NCI-H1105 (cell line): ENCODE results near the gene CNTN1.

ENCODE experiments used
- DNase-seq: peaks from one replicate; lab custom pipeline; 2025; lab: John Stamatoyannopoulos, UW

The CNTN1 gene

DNA sequence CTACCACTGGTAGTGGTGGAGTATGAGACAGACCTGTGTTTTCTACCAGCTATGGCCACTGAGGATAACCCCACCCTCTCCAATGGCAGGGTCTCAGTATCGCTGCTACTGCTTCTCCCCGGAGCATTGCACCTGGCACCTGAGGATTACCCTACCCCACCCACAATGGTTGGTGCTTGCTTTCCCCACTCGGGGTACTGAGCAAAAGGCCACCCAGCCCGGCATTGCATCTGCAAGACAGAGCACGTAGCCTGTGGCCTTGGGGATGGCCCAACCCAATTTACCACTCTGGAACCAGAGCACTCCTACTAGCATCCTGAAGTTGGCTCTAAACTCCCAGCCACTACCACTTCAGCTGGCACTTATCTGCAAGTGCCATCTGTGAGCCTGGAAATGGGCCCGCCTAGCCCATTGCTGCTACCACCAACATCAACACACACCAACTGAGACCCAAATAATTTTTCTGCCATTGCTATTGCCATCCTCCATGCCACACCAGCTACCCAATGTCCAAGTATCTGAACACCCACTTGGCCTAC is 145.7 kb downstream of the CNTN1 start:
- DNase-seq = no peak

DNA sequence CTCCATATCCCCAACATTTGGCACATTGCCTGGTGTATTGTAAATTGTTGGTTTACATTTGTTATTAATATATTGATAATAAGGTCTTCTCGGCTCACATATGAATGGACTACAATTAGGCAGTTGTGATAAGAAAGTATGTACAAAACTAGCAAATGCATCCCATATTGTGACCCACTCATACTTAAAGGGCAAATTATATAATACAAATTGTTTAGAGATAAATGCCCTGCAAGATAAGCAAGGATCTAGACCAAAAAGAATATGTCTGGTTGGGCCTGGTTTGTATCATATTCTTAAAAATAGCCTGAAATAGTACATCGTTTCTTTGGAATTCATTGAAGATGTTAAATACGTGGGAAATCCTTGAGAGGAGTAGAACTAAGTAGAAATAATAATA is 151.3 kb downstream of the CNTN1 start:
- DNase-seq = no peak

DNA sequence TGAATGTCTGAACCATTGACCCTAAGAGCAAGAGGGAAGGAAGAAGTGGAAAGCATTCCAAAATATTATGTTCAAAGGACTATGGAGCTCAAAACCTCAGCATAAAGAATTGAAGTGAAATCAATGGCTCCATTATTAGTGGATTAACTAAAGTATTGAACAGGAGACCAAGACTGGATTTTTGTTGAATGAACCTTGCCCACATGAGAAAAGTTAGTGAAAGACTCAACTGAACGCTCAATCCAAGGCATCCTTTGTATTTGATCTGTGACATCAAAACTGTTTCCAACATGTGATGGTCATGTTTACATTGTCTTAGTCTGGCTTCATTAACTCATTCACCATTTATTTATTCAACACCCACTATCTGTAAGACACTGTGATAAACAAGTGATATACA is 161.0 kb downstream of the CNTN1 start:
- no peak for DNase-seq

DNA sequence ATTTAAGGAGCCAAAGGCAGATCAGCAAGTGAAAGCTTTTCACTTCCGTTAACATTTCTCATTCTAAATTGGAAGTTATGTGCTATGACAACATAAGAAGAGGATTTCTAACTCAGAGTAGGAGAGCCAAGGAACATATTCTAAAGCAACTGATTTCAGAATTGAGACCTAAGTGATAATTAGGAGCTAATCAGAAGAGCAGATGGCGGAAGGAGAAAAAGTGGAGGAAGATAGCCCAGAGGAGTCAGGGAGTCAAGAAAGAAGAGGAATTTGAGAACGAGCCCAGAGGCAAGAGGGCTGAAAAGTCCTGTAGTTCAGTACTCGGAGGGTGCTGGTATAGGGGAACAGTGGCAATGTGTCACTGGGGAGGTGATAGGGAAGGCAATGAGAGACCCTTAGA is 162.4 kb downstream of the CNTN1 start:
- no peak for DNase-seq

DNA sequence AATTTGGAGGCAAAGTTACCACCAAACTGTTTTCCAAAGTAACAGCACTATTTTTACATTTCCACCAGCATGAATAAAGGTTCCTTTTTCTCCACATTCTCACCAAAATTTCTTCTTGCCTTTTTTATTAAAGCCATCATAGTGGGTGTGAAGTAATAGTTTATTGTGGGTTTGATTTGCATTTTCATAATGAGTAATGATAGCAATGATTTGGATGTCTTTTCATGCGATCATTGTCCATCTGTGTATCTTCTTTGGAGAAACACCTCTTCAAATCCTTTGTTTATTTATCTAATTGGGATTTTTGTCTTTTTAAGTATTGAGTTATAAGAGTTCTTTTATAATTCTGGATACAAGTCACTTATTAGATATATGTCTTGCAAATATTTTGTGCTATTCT is 172.7 kb downstream of the CNTN1 start:
- no peak for DNase-seq

DNA sequence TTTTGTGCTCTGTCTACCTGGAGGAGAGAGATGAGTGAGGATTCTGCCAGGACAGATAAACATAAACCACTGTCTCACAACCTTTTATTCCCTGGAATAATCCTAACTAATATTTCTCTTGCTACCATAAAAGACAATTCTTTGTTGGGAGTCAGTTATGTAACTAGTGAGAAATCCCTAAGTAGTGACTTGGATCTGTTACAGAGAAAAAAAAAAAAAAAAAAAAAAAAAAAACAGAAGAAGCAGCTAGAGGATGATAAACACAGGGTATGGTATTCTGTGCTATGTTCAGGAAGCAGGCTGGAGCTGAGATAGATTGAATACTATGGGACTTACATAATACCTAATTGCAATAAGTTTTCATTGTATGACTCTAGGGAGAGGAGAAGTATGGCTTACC is 178.7 kb downstream of the CNTN1 start:
- no peak for DNase-seq

DNA sequence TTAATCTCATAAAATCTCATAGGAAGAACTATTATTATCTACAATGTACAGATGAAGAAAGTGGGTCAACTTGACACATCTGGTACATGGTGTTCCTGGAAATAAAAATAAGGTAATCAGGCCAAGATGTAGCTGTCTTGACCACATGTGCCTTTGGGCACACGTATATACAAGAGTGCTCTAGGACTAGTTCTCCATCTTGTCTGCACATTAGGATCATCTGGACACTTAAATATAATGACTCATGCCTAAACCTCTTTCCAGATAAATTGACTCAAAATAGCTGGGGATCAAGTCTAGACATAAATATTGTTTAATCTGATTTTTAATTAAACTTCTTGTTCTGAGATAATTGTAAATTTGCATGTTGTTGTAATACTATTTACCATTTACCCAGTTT is 182.6 kb downstream of the CNTN1 start:
- DNase-seq = no peak

DNA sequence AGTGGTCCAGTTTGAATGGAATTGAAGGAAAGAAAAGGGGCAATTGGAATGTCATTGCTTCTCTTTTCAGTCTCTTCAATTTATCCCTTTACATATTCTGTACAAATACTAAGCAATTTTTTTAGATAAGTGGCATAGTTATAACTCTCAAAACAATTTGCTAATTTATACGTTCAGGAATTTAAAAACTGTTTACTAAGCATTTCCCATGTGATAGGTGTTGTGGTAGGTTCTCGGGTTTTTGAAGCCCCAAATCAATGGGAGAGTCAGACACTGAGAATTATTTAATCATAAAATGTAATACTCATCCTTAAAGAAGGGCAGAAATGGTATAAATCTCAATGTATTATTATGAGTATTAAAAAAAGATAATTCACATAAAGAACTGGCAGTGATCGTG is 197.1 kb downstream of the CNTN1 start:
- no peak for DNase-seq

DNA sequence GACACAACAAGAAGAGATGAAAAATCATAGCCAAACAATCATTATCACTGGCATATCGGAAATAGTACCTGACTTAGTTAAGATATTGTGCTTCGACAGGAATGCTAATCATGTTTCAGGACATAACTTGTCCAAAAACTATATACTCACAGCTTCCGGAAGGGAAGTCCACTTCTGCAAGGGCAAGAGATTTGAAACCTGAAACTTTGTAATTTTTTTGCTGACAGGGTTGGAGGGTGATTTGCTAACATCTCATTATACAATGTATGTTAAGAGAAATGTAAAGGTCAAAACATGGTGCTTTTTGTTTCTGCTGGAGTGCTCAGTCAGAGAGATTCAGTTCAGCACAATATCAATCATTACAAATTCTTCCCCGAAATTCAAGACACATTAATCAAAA is 200.3 kb downstream of the CNTN1 start:
- no peak for DNase-seq

DNA sequence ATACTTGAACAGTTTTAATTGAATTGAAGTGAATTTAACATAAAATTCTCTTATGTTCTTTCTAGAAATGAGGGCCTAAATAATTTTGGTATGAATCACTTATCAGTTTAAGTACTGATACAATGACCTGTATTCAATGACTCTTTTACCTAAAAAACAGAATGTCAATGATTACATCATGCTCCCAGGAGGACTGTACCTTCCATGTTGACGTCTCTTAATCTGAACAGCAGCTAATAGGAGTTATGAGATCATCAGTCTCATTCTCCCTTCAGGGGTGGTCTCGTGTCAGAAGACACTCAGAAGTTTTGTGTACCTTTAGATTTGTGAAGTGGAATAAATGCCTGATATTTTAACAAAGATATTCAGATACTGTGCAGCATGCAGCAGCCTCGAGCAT is 206.3 kb downstream of the CNTN1 start:
- no peak for DNase-seq

DNA sequence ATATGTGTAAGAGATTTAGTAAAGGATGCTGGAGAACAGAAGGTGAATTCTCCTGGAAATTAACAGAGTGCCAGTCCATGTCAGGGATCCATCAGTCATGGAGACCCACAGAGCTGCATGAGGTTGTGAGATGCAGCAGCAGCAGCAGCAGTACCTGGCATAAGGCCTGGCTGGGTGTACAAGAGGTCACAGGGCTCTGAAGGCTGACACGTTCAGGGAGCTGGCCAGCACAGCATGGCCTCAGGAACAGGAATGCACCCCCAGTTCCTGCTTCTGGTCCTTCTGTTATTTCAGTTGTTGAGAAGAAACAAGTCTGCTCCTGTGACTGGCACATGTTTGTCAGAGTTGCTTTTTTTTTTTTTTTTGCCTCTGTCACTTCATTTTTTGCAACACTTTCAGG is 210.8 kb downstream of the CNTN1 start:
- no peak for DNase-seq

DNA sequence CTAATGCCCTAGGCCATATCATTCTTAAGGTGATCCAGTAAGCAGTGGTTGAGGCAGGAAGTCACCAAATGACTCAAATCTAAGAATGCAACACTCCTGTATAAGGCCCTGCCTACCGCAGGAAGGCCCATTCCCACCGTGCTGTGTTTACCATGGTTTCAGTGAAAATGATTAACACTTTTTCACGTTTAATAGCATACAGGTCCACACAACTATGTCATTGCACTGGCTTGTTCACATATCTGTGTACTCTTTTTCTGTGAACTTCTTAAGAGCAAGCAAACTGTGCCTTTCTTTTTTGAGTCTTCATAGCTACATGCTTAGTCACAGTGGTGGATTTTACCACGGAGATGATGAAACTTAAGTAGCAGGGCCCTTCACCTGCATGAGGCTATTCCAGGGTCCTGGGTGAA is 214.9 kb downstream of the CNTN1 start:
- DNase-seq = no peak

DNA sequence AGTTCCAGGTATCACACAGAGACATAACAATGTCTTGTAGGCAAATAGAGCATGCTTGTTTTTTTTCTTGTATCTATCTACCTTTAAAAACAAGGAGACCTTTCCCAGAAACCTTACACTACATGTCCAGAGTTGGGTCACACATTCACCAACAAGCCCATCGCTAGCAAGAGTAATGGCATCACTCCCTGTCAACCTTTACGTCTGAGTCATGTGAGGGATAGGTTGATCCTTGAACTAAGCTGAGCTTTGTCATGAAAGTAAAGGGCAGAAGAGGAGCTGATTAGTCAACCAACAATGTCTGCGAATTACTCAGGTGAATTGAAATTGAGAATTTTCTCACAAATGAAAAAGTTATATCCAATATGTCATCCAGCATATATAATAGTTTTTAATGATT is 219.4 kb downstream of the CNTN1 start:
- DNase-seq = no peak

DNA sequence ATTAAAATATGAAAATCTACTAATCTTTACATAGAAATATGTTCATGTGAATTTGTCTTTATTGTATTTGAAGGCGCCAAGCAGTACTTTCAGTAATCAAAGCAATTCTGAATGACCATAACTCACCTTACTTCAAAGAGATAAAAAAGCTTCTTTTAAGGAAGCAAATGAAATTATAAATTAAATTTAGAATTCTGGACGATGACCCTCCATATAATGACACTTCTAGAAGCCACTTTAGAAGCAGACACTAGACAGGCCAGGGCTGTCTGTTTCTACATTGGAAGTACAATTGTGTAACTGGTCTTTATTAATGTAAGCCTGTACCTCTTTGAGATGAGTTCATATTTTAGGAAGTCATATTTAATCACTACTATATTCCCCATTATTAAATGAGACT is 222.9 kb downstream of the CNTN1 start:
- no peak for DNase-seq

DNA sequence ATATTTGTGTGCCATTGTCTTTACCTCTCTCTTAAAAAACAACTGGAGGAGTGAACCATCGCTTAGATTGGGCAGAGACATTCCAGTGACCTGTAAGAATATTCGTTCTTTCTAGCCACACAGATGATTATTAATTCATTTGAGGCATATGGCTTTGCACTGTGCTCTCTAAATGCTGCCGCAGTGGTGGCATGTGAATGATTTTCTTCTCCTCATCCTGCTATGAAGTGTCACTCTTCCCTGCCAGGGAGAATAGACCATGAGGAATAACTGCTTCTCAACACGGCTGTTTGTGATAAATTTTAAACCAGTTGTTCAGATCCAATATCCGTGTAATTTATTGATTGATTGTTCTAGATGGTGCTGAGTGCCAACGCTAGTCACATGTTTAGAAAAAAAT is 225.3 kb downstream of the CNTN1 start:
- no peak for DNase-seq

DNA sequence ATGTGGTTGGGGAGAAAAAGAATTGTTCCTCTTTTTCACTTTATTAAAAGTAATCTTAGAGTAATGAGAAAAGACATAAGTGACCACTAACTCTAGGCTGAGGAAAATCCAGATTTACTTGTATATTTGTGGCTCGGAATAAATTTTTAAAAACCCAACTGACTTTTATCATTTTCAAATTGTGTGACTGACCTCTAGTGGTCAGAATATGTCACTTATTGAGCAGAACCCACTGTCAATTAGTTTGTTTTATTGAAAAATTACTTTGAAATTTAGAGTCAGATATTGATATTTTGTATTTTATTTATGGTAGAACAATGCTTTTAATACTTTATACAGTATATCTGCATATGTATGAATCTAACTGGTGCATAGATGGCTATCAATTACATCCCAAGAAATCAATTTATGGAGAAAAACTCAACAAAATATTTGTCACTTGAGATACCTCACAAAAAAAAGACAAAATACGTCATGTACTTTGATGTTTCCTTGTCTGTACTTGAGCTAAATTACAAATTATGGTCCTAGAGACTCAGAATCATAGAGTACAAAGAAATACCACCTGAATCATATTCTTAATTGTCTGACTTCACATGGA is 229.4 kb downstream of the CNTN1 start:
- no peak for DNase-seq

DNA sequence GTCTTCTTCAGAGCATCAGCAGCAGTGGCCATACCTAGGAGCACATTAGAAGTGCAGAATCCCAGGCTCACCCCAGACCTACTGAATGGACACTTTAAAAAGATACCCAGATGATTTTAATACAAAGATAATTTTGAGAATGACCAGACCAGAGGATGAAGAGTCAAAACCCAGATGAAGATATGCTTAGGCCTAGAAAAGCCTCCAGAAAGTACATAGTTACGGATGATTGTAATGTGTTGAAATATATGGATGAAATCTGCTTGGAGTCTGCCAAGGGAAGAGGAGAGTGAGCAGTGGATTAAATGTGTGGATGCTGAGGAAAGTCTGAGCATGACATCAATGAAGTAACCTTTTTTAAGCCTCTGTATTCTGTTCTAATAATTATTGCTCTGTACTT is 245.7 kb downstream of the CNTN1 start:
- DNase-seq = no peak

DNA sequence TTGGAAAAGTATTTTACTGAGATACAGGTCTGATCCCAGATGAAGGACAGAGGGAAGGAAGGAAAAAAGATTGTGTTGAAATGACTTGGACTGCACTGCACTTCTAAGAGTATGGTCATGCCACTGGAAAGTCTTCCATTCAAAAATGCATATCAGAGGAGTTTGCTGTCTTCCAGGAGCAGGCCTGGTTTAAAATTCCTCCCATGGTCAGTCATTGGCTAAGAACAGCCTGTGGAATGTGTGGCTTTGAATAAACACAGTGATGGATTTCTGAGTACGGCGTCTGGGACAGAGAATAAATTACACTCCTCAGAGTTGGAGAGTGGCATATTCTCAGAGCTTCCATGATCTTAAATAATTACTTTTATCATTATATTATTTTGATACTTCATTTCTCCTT is 250.1 kb downstream of the CNTN1 start:
- DNase-seq = no peak

DNA sequence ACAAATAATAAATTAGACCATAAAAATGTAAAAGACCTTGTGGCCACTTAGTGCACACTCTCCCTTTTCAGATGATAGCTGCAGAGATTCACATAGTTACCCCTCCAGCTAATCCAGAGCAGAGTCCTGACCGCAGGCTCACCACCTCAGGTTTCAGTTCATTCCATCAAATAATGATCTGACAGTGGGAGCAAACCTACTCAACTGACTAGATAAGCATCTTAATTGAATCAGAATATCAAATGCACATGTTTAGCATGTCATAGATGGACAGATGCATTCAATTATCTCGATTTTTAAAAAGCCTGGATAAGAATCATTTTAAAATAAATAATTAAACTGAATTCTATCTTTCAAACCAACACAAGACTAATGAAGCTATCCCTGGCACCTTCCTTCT is 253.5 kb downstream of the CNTN1 start:
- no peak for DNase-seq

DNA sequence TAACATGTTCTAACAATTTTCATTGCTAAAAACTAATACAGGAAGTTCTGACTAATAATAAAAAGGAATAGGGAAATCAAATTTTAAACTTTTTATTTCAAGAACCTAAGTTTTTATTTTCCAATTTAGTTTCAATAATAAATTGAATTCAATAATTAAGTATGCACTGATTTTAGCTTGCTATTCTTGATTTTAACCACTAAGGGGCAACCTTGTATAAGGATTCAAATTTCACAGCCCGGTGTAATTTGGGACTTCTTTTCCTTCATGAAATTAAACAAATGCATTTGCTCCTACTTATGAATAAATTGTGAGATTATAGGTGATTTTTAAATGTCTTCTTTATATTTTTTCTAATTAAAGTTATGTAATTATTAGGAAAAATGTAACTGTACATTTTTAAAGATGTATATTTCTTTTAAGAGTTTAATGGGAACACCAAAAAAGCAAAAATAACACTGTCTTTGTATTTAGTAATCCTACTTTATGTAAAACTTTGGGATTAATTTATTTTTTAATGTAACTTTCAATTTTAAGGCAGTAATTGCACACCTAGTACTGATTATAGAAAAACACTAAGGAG is 254.5 kb downstream of the CNTN1 start:
- DNase-seq = peak; percentile 11

DNA sequence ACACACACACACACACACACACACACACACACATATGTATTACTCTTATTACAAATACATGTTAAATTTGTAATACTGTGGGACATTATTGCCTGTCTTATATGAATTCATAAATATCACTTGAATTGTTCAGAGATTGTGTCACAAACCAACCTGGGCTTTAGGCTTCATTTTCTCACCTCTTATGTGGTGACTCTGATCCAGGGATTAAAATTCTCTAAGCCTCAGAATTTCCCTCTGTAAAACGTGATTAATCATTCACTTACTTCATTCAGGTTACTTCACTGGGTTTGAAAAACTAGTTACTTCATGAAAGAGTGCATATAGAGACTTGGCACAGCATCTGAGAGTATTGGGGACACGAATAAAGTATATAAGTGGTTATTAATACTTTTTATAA is 255.6 kb downstream of the CNTN1 start:
- no peak for DNase-seq

DNA sequence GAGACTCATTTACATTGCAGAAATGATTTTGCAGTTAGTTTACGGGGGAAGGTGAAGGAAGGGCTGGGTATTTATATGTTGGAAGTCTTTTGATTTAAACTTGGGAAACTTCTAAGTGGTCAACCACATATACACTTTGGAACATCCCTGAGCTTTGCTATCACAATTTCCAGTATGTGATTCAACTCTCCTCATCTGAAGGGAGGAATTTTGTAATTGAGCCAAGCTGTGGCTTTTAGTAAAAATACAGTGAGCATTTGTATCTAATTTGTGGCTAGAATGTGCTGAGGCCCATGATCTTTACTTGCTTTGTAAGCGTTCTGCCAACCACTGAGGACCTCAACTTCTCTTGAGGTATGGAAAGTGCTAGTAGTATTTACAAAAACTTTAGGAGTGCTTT is 260.8 kb downstream of the CNTN1 start:
- no peak for DNase-seq

DNA sequence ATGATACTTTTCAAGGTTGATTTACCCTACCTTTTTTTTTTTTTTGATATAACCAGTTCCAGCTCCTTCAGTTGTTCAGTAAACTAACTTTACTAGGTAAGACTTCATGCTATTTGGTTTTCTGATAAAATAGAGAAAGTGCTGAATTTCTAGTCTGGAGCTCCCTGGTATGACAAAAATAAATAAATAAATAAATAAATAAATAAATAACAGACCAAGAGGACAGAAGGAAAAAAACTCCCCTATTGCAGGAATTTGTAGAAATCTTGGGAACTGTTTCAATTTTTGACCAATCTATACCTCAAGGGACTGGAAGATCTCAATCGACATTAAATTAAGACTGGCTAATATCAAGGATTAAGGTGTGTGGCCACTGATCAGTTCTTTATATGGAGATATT is 265.2 kb downstream of the CNTN1 start:
- no peak for DNase-seq

DNA sequence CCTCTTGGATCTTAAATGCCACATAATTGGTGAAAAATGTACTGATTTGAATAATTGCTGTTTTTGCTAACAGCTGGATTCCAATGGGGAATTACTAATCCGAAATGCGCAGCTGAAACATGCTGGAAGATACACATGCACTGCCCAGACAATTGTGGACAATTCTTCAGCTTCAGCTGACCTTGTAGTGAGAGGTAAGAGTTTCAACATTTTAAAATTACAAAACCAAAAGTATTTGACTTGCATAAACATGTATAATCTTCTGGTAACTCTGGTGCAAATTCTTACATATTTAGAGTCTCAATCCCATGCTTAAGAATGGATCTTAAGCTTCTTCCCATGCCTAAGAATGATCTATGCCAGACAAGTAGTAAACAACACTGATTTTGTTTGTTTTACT is 266.8 kb downstream of the CNTN1 start:
- no peak for DNase-seq
